ENCODE results near the gene GNAQ. TPM values are rescaled to one million over a fixed set of nuclear protein-coding genes. Genes with fewer than 3 reads are reported as not detected.

Gene GNAQ
- total and polyA plus RNA-seq, 9 donors: 22.0 to 72.2 (median 53.1) TPM

DNA sequence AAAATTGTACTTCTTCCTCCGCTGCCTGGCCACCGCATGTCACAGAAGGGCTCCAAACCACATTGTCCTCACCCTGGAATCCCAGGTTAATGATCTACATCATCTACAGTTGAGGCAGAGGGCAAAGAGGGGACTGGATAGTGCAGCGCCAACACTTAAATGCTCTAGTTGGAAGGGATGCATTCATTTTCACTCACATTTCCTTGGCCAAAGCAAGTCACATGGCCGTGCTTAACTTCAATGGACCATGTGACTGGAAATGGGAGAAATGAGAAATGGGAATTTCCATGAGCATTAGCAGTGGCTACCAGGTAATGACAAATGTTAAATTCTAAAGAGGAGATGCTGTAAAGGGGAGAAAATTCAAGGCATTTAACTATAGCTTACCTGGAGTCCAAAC lies 13.3 kb upstream of the GNAQ start:
- Histone ChIP-seq H3K4me1 (ENCODE audit: insufficient read depth) (no peaks in the 10 kb centered on the region), H3K36me3 (no peaks in the 10 kb centered on the region), H3K4me3 (no peak overlapping the region), H3K9me3 (no peaks in the 10 kb centered on the region), H3K27me3 (no peaks in the 10 kb centered on the region), H3K27ac (no peak overlapping the region)
- 49 to 95% (median 60%) methylated on average over 4 of the region's 4 CpGs for WGBS, 3 donors
- DNase-seq: no peak
- TF ChIP-seq, protein P1, sequence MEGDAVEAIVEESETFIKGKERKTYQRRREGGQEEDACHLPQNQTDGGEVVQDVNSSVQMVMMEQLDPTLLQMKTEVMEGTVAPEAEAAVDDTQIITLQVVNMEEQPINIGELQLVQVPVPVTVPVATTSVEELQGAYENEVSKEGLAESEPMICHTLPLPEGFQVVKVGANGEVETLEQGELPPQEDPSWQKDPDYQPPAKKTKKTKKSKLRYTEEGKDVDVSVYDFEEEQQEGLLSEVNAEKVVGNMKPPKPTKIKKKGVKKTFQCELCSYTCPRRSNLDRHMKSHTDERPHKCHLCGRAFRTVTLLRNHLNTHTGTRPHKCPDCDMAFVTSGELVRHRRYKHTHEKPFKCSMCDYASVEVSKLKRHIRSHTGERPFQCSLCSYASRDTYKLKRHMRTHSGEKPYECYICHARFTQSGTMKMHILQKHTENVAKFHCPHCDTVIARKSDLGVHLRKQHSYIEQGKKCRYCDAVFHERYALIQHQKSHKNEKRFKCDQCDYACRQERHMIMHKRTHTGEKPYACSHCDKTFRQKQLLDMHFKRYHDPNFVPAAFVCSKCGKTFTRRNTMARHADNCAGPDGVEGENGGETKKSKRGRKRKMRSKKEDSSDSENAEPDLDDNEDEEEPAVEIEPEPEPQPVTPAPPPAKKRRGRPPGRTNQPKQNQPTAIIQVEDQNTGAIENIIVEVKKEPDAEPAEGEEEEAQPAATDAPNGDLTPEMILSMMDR (IDR thresholded peaks at IDR 0.05): no peak
- TF ChIP-seq EP300 (IDR thresholded peaks at IDR 0.05): no peak
- TF ChIP-seq POLR2A (IDR thresholded peaks at IDR 0.05): no peak
- intact Hi-C loops (cut with DNase I): no loop called here

DNA sequence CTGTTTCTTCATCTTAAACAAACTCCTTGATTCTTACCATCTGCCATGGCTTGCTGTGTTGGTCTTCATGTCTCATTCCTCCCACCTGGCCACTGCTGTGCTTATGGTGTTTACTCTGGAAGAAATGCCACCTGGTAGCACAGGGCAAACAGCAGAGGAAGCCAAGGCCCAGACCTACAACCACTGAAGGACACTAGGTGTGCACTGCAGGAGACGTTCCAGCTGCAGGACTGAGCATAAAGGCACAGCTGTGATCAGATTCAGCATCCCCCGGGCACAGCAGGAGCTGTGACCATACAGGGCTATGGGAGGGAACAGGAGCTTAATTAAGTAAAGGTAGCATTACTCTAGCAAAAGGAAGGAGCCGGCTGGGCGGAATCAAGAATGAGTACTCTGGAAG lies 12.6 kb upstream of the GNAQ start:
- H3K36me3 ChIP-seq: no peaks in the 10 kb centered on the region
- no peaks in the 10 kb centered on the region for H3K9me3 ChIP-seq
- H3K27me3 ChIP-seq: no peaks in the 10 kb centered on the region
- WGBS, 3 donors: 83 to 89% (median 89%) methylated on average over 4 of the region's 4 CpGs
- no peak overlapping the region for H3K27ac ChIP-seq
- intact Hi-C loops (cut with DNase I): no loop called here
- TF ChIP-seq EP300 (IDR thresholded peaks at IDR 0.05): no peak
- no peak for TF ChIP-seq POLR2A (IDR thresholded peaks at IDR 0.05)
- TF ChIP-seq, protein P1 (IDR thresholded peaks at IDR 0.05): no peak
- H3K4me3 ChIP-seq: no peak overlapping the region
- no peak for DNase-seq
- no peaks in the 10 kb centered on the region for H3K4me1 ChIP-seq (ENCODE audit: insufficient read depth)

DNA sequence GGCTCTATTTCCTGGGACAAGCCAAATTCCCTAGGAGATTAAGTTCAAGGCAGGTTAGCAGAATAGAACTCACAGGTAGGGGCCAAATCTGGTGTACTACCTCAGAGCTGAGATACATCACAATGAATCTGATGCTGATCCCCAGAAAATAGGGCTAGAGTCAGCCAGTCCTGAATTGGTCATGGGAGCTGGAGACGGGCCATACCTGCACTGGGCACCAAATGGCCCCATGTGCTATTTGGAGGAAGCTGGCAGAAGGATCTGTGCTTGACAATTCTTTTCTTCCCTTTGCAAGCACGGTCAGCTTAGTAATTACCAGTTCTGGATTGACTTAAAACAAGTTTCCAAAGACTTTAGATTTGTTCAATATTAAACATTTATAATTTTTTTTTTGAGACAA lies 10.4 kb upstream of the GNAQ start:
- intact Hi-C loops (cut with DNase I): no loop called here

DNA sequence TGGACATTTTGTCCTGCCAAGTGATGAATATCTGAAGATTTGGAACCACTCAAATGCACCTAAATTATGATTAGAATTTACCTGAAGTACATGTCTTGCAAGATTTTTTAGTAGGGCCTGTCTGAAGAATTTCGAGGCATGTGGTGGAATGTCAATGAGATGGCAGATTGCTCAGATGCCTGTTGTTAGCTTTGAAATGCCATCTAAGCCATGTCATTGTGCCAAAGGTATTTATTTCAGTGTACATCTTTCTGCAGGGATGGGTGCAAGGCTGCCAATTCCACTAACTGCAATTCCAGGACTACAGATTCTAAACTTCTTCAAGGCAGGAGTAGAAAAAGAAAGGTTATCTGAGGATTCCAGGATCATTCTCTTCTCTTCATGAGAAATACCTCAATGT lies 9.1 kb upstream of the GNAQ start:
- WGBS, 3 donors: 94 to 100% (median 95%) methylated on average over 1 of the region's 1 CpG
- no peak overlapping the region for H3K27ac ChIP-seq
- no peaks in the 10 kb centered on the region for H3K27me3 ChIP-seq
- no peak for DNase-seq
- no peaks in the 10 kb centered on the region for H3K4me1 ChIP-seq (ENCODE audit: insufficient read depth)
- TF ChIP-seq POLR2A (IDR thresholded peaks at IDR 0.05): no peak
- TF ChIP-seq, protein P1 (IDR thresholded peaks at IDR 0.05): no peak
- no peak for TF ChIP-seq EP300 (IDR thresholded peaks at IDR 0.05)
- H3K9me3 ChIP-seq: no peaks in the 10 kb centered on the region
- intact Hi-C loops (cut with DNase I): no loop called here
- H3K36me3 ChIP-seq: no peaks in the 10 kb centered on the region
- H3K4me3 ChIP-seq: no peak overlapping the region

More for the DNA sequence above, 10.4 kb upstream of the GNAQ start:
- no peak for DNase-seq
- Histone ChIP-seq H3K27me3 (no peaks in the 10 kb centered on the region), H3K9me3 (no peaks in the 10 kb centered on the region), H3K27ac (no peak overlapping the region), H3K4me3 (no peak overlapping the region), H3K36me3 (no peaks in the 10 kb centered on the region), H3K4me1 (ENCODE audit: insufficient read depth) (no peaks in the 10 kb centered on the region)
- TF ChIP-seq, protein P1 (IDR thresholded peaks at IDR 0.05): no peak
- no peak for TF ChIP-seq EP300 (IDR thresholded peaks at IDR 0.05)
- TF ChIP-seq POLR2A (IDR thresholded peaks at IDR 0.05): no peak
- WGBS, 3 donors: 86 to 95% (median 92%) methylated on average over 2 of the region's 2 CpGs
